Measurements from ENCODE around the gene MPIG6B.

The MPIG6B gene

GRCh38 chr6:31770860-31771259, 47.7 kb downstream of the MPIG6B start:
- no peak for TF ChIP-seq CTCF (IDR thresholded peaks at IDR 0.05; ENCODE audit: insufficient read depth, missing control alignments)
- no peak for DNase-seq (ENCODE audit: insufficient read length, low spot score)
- no peak for FAIRE-seq

GRCh38 chr6:31771992-31772358, 48.8 kb downstream of the MPIG6B start:
- FAIRE-seq: no peak
- TF ChIP-seq CTCF (IDR thresholded peaks at IDR 0.05; ENCODE audit: insufficient read depth, missing control alignments): no peak
- DNase-seq (ENCODE audit: insufficient read length, low spot score): no peak

GRCh38 chr6:31775184-31775583, 52.0 kb downstream of the MPIG6B start:
- no peak for TF ChIP-seq CTCF (IDR thresholded peaks at IDR 0.05; ENCODE audit: insufficient read depth, missing control alignments)
- DNase-seq (ENCODE audit: insufficient read length, low spot score): no peak
- FAIRE-seq: no peak

- DNase-seq (ENCODE audit: insufficient read length, low spot score): no peak
- no peak for FAIRE-seq
Observed at GRCh38 chr6:31775633-31776484, 52.7 kb downstream of the MPIG6B start.

More at GRCh38 chr6:31775633-31776484, 52.7 kb downstream of the MPIG6B start:
- no peak for TF ChIP-seq CTCF (IDR thresholded peaks at IDR 0.05; ENCODE audit: insufficient read depth, missing control alignments)
